ENCODE data around the gene PACRG. TPM values are rescaled to one million over a fixed set of nuclear protein-coding genes. Genes with fewer than 3 reads are reported as not detected.

PACRG gene
- total and polyA plus RNA-seq, 9 donors = 2.5 to 33.1 (median 3.8) TPM

DNA sequence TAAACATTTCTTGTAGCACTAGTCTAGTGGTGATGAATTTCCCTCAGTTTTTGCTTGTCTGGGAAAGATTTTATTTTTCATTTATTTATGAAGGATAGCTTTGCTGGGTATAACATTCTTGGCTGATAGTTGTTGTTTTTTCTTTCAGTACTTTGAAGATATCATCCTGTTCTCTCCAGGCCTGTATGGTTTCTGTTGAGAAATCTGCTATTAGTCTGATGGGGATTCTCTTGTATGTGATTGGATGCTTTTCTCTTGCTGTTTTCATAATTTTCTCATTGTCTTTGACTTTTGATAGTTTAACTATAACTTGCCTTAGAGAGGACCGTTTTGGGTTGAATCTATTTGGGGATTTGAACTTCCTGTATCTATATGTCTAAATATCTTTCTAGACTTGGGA, 207.1 kb downstream of the PACRG start:
- Histone ChIP-seq H3K36me3 (no peaks in the 10 kb centered on the region), H3K27me3 (no peaks in the 10 kb centered on the region), H3K27ac (no peak overlapping the region), H3K4me1 (ENCODE audit: insufficient read depth) (no peaks in the 10 kb centered on the region), H3K4me3 (no peak overlapping the region), H3K9me3 (no peaks in the 10 kb centered on the region)
- intact Hi-C loops (cut with DNase I) = no loop called here
- WGBS, 3 donors = 74 to 78% (median 78%) methylated on average over 1 of the region's 1 CpG
- no peak for DNase-seq
- TF ChIP-seq POLR2A (IDR thresholded peaks at IDR 0.05) (no peak), EP300 (IDR thresholded peaks at IDR 0.05) (no peak)
- TF ChIP-seq, protein P1, sequence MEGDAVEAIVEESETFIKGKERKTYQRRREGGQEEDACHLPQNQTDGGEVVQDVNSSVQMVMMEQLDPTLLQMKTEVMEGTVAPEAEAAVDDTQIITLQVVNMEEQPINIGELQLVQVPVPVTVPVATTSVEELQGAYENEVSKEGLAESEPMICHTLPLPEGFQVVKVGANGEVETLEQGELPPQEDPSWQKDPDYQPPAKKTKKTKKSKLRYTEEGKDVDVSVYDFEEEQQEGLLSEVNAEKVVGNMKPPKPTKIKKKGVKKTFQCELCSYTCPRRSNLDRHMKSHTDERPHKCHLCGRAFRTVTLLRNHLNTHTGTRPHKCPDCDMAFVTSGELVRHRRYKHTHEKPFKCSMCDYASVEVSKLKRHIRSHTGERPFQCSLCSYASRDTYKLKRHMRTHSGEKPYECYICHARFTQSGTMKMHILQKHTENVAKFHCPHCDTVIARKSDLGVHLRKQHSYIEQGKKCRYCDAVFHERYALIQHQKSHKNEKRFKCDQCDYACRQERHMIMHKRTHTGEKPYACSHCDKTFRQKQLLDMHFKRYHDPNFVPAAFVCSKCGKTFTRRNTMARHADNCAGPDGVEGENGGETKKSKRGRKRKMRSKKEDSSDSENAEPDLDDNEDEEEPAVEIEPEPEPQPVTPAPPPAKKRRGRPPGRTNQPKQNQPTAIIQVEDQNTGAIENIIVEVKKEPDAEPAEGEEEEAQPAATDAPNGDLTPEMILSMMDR (IDR thresholded peaks at IDR 0.05) = no peak

DNA sequence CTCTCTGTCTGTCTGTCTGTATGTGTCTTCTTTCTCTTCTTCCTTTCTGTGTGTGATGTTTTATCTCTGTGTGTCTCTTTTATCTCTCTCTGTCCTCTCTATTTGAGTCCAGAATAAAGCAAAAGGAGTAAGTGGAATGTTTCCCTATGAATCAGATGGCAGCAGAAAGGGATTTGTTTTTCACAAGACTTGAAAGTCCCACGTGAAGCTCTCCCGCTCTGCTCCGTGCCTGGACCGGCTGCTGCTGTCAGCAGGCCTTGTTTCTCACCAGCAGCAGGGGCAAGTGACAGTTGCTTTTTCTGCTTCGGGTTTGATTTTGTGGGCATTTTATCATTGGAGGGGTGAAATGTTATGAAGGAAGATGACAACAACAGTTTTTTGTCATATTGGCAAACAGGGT, 212.7 kb downstream of the PACRG start:
- Histone ChIP-seq H3K27ac (no peak overlapping the region), H3K4me1 (ENCODE audit: insufficient read depth) (no peaks in the 10 kb centered on the region), H3K36me3 (no peaks in the 10 kb centered on the region), H3K9me3 (no peaks in the 10 kb centered on the region), H3K27me3 (no peaks in the 10 kb centered on the region), H3K4me3 (no peak overlapping the region)
- WGBS, 3 donors = 52 to 76% (median 54%) methylated on average over 5 of the region's 5 CpGs
- TF ChIP-seq POLR2A (IDR thresholded peaks at IDR 0.05) (no peak), EP300 (IDR thresholded peaks at IDR 0.05) (no peak)
- TF ChIP-seq, protein P1 (IDR thresholded peaks at IDR 0.05) = no peak
- DNase-seq = no peak
- intact Hi-C loops (cut with DNase I) = no loop called here

DNA sequence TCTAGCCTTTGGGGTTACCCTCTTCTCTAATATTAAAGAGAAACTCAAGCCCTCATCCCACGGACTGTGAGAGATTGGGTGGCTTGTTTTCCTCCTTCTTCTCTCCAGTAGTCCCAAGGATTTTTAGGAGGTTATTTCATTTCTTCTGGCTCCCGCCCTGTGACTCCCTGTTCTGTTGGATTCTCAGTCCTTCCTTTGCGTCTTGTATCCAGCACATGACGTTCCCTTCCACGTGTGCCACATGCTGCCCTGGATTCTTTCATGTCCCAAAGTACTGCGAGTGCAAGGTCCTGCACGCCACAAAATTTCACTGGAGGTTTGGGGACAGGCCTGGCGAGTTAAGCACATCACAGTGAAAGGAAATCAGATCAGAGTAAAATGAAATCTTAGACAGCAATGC, 213.4 kb downstream of the PACRG start:
- H3K27me3 ChIP-seq = no peaks in the 10 kb centered on the region
- TF ChIP-seq POLR2A (IDR thresholded peaks at IDR 0.05) (no peak), EP300 (IDR thresholded peaks at IDR 0.05) (no peak)
- TF ChIP-seq, protein P1 (IDR thresholded peaks at IDR 0.05) = no peak
- no peaks in the 10 kb centered on the region for H3K9me3 ChIP-seq
- H3K36me3 ChIP-seq = no peaks in the 10 kb centered on the region
- intact Hi-C loops (cut with DNase I) = no loop called here
- WGBS, 3 donors = 73 to 82% (median 77%) methylated on average over 8 of the region's 8 CpGs
- no peak for DNase-seq
- no peak overlapping the region for H3K4me3 ChIP-seq
- H3K27ac ChIP-seq = no peak overlapping the region
- no peaks in the 10 kb centered on the region for H3K4me1 ChIP-seq (ENCODE audit: insufficient read depth)

GRCh38 chr6:162942866-162943265, 215.1 kb downstream of the PACRG start:
- H3K4me1 ChIP-seq (ENCODE audit: insufficient read depth) = no peaks in the 10 kb centered on the region
- no peak overlapping the region for H3K27ac ChIP-seq
- DNase-seq = no peak
- H3K36me3 ChIP-seq = no peaks in the 10 kb centered on the region
- 78 to 97% (median 91%) methylated on average over 2 of the region's 2 CpGs for whole genome bisulfite sequencing, 3 donors
- intact Hi-C loops (cut with DNase I) = no loop called here
- no peaks in the 10 kb centered on the region for H3K9me3 ChIP-seq
- no peak overlapping the region for H3K4me3 ChIP-seq
- TF ChIP-seq POLR2A (IDR thresholded peaks at IDR 0.05) (no peak), EP300 (IDR thresholded peaks at IDR 0.05) (no peak)
- TF ChIP-seq, protein P1 (IDR thresholded peaks at IDR 0.05) = no peak
- no peaks in the 10 kb centered on the region for H3K27me3 ChIP-seq

DNA sequence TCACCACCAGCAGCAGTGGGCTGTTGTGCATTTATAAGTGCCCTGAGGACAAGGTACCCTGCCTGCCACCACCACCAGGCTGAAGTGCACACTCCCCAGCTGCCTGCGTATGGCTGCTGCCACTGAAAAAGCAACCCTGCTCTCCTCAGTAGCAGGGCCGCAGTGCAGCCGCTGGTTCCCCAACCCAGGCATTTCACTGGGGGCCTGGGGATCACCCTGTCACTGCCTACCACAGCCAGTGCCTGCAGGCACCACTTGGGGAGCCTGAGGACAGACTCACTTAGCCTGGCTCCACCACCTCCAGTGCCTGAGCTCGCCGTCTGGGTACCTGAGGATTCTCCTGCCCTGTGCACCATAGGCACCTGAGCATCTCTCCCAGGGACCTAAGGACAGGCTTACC, 215.6 kb downstream of the PACRG start:
- intact Hi-C loops (cut with DNase I) = no loop called here
- no peak overlapping the region for H3K4me3 ChIP-seq
- H3K4me1 ChIP-seq (ENCODE audit: insufficient read depth) = no peaks in the 10 kb centered on the region
- WGBS, 3 donors = 79 to 84% (median 80%) methylated on average over 5 of the region's 5 CpGs
- H3K36me3 ChIP-seq = no peaks in the 10 kb centered on the region
- TF ChIP-seq EP300 (IDR thresholded peaks at IDR 0.05) (no peak), POLR2A (IDR thresholded peaks at IDR 0.05) (no peak)
- TF ChIP-seq, protein P1 (IDR thresholded peaks at IDR 0.05) = no peak
- no peak for DNase-seq
- no peaks in the 10 kb centered on the region for H3K9me3 ChIP-seq
- H3K27ac ChIP-seq = no peak overlapping the region
- H3K27me3 ChIP-seq = no peaks in the 10 kb centered on the region

Measured in ovary (tissue), 9 donors.